Astrocyte of the hippocampus (primary cell): ENCODE results near the gene HES5.

ENCODE experiments used
- DNase-seq: peaks from one replicate; pipeline ENCODE4 v3.0.0; 2011; ENCODE audit warnings: low read depth, low spot score

Gene HES5

GRCh38 chr1:2530513-2531361 is 674 bp upstream of the HES5 start:
- peak; percentile 55 for DNase-seq

GRCh38 chr1:2528966-2529783 is 888 bp downstream of the HES5 start:
- peak; percentile 32 for DNase-seq

DNA sequence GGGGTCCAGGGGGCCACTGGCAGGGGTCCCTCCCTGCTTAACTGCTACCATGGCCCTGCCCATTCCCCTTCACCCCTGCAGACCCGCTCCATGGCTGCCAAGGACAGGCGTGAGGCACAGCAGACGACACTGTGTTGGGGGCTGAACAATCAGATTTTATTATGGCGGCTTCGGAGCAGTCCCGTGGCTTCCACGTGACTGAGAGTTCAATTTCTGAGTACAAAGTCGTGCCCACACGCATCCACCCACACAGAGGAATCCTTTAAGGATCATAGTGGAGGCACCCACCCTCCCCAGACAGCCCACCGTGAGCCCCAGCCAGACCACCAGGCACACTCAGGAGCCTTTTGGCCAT is 1.5 kb downstream of the HES5 start:
- no peak for DNase-seq

DNA sequence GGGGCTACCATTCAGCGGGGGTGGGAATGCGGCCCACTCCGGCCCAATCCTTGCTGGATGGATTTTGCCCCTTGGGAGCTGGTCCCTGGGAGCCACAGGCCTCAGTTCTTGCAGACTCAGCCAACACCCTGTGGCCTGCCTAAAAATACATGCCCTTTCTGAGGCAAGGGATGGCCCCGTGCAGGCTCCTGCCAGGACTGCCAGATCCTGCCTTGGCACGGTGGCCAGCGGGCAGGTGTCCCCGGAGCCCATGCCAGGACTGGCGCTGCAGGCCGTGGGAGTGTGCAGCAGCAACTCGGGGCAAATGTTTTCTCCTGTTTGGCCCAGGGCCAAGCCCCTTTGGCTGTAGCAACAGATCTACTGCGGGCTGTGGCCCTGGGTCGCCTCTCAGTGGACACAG is 2.0 kb downstream of the HES5 start:
- peak; percentile 30 for DNase-seq

- no peak for DNase-seq
Measured at GRCh38 chr1:2527556-2527860, 2.6 kb downstream of the HES5 start.

DNA sequence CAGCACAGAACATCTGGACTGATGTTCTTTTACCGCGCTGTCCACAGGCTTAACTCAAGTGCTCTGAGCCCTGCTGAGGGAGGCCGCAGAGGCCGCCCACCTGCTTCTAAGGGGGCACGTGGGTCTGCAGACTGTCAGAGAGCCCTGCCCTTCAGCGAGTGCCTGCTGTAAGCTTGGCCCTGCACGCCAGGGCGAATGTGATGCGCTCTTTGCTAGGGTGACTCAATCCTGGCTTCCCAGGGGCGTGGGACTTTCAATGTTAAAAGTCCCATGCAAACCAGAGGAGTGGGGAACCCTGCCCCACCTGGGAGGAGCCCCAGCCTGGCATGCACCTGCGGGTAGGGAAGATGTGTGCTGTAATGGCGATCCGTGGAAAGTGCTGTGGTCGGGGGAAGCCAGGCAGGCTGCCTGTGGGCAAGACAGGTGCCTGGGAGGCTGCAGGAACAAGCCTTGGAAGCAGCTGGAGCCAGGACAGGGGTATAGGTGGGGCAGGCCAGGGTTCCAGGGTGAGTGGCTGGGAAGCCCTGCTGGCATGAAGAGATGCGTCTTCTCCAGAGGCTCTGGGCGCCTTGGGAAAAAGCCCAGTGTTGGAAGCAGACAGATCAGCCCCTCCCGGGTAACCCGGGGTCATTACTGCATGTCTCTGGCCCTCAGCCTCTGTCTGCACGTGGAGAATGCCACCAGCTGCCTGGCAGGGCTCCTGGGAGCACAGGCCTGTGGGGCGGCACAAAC is 3.1 kb downstream of the HES5 start:
- DNase-seq: peak; percentile 56

- peak; percentile 98 for DNase-seq
Measured at GRCh38 chr1:2525920-2526823, 3.9 kb downstream of the HES5 start, which contains the start of gene PANK4. PANK4 (minus strand) TSS chr1:2526596; CDS start chr1:2526587, 9 bp downstream.

DNA sequence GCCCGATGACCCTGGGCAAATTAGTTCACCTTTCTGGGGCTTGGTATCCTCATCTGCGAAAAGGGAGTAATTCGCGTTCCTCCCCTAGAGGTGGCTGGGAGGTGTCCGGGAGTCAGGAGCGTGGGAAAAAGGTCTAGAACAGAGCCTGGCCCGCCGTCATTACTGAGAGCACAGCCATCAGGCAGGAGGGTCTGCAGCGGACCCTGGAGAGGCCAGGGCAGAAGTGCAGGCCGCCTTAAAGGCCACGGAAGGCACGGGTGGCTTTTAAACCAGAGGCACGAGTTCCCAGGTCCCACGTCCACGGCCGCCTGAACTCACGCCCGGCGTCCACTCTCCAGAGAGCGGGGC is 4.5 kb downstream of the HES5 start:
- DNase-seq: no peak

DNA sequence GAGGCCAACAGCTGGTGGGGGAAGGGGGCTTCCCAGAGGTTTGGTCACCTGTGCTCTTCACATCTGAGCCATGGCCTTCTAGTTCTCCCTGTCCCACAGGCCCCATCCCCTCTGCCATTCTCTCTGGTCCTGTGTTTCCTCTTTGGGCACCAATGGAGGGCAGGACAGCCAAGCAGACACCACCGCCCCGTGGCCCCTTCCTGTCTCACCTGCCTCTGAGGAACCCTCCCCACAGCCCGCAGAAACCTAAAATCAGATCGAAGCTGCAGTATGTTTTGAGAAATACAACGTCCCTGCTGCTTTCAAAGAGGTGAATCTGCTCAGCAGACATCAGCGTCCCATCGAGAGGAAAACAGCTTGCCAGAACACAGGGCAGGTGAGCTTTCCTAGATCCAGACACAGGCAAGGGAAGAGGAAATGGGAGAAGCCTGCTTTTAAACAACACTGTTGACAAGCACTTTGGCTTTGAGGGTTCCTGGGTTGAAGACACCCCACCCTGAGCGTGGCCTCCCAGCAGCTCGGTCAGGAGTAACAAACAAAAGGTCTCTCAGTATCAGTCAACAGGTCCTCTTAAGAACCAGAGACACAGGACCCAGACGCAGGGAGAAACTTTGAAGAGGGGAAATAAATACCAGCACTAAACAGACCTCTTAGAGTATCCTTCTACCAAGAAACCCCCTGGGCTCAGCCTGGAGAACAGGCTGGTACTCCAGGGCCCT is 6.0 kb downstream of the HES5 start:
- no peak for DNase-seq

DNA sequence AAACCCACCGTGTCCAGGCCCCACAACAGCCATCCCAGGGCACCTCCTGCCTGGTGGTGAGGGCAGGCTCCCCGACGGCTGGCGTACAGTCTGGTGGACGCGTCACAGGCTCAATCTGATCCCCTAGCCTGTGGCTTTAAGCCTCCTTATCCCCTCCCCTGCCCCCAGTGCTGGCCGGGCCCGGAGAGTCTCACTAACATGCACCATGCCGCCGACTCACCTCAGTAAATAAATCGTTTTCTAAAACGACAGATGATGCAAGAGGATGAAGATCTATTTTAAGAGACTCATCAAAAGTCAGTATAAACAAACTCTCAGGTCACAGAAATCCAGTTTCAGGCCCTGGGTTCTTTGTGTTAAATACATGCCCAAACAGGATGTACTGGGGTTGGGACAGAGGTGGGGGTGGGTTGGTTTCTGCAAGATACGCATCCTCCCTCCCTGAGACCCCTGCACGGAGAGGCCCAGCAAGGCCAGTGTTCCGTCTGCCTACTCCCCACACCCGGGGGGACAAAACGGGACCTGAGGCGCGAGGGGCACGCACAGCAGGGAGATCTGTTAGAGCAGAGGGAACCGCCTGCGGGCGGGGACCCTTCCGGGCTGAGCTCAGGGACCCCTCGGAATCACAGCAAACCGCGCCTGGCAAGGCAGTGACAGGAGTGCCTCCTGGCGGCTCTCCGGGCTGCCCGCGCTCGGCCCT is 6.7 kb downstream of the HES5 start:
- no peak for DNase-seq

DNA sequence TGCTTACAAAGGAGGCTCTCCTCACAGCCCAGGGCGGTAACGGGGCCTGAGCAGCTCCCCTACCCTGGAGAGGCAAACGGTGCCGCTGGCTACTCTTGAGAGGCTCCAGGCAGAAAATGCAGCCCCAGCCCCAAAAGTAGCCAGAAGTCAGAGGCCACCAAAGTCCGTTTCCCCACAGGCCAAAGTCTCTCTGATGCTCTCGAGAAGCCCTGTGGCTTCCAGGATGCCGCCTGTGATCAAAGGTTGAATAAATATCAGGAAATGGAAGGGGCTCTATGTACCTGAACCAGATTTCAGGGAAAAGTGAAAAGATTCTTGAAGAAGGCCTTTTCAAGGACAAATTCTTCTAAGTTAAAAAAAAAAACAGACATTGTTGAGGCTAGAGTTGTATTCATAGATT is 7.8 kb downstream of the HES5 start:
- no peak for DNase-seq

- DNase-seq: no peak
Measured at GRCh38 chr1:2520806-2521205, 9.3 kb downstream of the HES5 start.

- no peak for DNase-seq
Measured at GRCh38 chr1:2520206-2520605, 9.9 kb downstream of the HES5 start.

GRCh38 chr1:2519729-2520128 is 10.3 kb downstream of the HES5 start:
- no peak for DNase-seq

DNA sequence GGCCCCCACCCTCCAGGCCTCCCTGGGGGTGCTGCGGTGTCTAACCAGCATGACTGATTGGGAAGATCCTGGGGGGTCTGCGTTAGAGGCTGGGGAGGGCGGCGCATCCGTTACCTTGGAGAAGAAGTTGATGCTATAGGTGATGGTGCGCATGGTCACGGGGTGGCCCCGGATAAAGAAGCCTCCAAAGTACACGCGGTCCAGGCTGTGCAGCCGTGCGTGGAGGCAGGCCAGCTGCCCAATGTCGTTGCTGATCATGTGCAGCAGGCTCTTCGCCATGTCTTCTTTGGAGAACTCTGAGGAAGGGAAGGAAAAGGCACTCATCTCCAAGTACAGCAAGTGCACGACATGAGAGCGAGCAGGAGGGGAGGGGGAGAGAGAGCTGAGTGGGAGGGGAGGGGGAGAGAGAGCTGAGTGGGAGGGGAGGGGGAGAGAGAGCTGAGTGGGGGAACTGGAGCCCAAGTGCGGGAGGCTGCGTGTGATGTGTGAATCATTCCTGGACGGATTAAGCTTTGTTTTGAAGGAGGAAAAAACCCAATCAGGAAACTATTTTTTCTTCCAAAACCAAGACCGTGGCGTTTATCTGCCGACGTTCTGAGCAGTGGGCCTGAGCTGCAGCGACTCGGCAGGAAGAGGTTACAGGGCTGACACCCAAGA is 10.9 kb downstream of the HES5 start:
- DNase-seq: no peak

- no peak for DNase-seq
Measured at GRCh38 chr1:2518528-2518927, 11.5 kb downstream of the HES5 start.

- no peak for DNase-seq
Measured at GRCh38 chr1:2517966-2518365, 12.1 kb downstream of the HES5 start.

DNA sequence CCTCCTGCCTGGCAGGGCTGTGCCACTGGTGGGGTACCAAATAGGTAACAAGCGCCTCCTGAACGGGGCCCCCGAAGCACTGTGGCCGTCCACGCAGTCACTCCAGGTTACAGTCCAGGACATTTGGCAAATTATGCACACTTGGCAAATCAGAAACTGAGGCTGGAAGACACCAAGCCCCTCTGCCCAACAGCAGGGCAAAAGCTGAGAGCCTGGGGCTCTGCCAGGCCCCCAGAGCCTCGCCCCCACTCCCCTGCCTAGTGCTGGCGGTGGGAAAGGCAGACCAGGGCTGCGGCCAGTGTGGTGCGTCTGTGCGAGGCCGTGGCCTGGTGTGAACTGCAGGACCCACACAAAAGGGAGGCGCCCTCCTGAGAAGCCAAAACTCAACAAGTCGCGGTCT is 13.1 kb downstream of the HES5 start:
- DNase-seq: no peak

GRCh38 chr1:2516124-2516523 is 13.9 kb downstream of the HES5 start:
- DNase-seq: no peak

- no peak for DNase-seq
Measured at GRCh38 chr1:2515763-2516080, 14.3 kb downstream of the HES5 start.
